ENCODE results near the gene ADGRG4. TPM values are rescaled to one million over a fixed set of nuclear protein-coding genes. Genes with fewer than 3 reads are reported as not detected.

Gene ADGRG4
- polyA plus RNA-seq, 1 experiment = not detected

GRCh38 chrX:136453771-136454170 lies 153.0 kb downstream of the ADGRG4 start:
- POLR2A ChIA-PET = no interaction called here
- no peaks in the 10 kb centered on the region for H3K9me3 ChIP-seq (ENCODE audit: control insufficient read depth, insufficient read depth, low read length)
- DNase-seq (ENCODE audit: low read depth, low spot score) = no peak
- H3K4me3 ChIP-seq (ENCODE audit: low read depth, low read length) = no peak overlapping the region
- CTCF ChIA-PET = no interaction called here
- H3K27ac ChIP-seq (ENCODE audit: low read depth, low read length) = no peak overlapping the region
- H3K27me3 ChIP-seq (ENCODE audit: control insufficient read depth, insufficient read depth, low read length) = no peaks in the 10 kb centered on the region
- no peak for TF ChIP-seq CTCF (IDR thresholded peaks at IDR 0.05; ENCODE audit: low read depth, low read length)

GRCh38 chrX:136456133-136456532 lies 155.4 kb downstream of the ADGRG4 start:
- TF ChIP-seq CTCF (IDR thresholded peaks at IDR 0.05; ENCODE audit: low read depth, low read length) = no peak
- Histone ChIP-seq H3K4me3 (ENCODE audit: low read depth, low read length) (no peak overlapping the region), H3K27ac (ENCODE audit: low read depth, low read length) (no peak overlapping the region), H3K27me3 (ENCODE audit: control insufficient read depth, insufficient read depth, low read length) (no peaks in the 10 kb centered on the region), H3K9me3 (ENCODE audit: control insufficient read depth, insufficient read depth, low read length) (no peaks in the 10 kb centered on the region)
- no peak for DNase-seq (ENCODE audit: low read depth, low spot score)
- POLR2A ChIA-PET = no interaction called here
- CTCF ChIA-PET = no interaction called here

- no peak for TF ChIP-seq CTCF (IDR thresholded peaks at IDR 0.05; ENCODE audit: low read depth, low read length)
- Histone ChIP-seq H3K9me3 (ENCODE audit: control insufficient read depth, insufficient read depth, low read length) (no peaks in the 10 kb centered on the region), H3K27me3 (ENCODE audit: control insufficient read depth, insufficient read depth, low read length) (no peaks in the 10 kb centered on the region), H3K27ac (ENCODE audit: low read depth, low read length) (no peak overlapping the region), H3K4me3 (ENCODE audit: low read depth, low read length) (no peak overlapping the region)
- POLR2A ChIA-PET = no interaction called here
- DNase-seq (ENCODE audit: low read depth, low spot score) = no peak
- CTCF ChIA-PET = no interaction called here
Measured at GRCh38 chrX:136457303-136457917, 156.6 kb downstream of the ADGRG4 start.

GRCh38 chrX:136464589-136464988 lies 163.8 kb downstream of the ADGRG4 start:
- TF ChIP-seq CTCF (IDR thresholded peaks at IDR 0.05; ENCODE audit: low read depth, low read length) = no peak
- CTCF ChIA-PET = no interaction called here
- POLR2A ChIA-PET = no interaction called here

More at GRCh38 chrX:136464589-136464988, 163.8 kb downstream of the ADGRG4 start:
- H3K27me3 ChIP-seq (ENCODE audit: control insufficient read depth, insufficient read depth, low read length) = no peaks in the 10 kb centered on the region
- no peak overlapping the region for H3K27ac ChIP-seq (ENCODE audit: low read depth, low read length)
- no peak overlapping the region for H3K4me3 ChIP-seq (ENCODE audit: low read depth, low read length)
- DNase-seq (ENCODE audit: low read depth, low spot score) = no peak
- no peaks in the 10 kb centered on the region for H3K9me3 ChIP-seq (ENCODE audit: control insufficient read depth, insufficient read depth, low read length)

Other genes with a start within 250 kb of the ADGRG4 start
- gene FHL1, start 153.4 kb upstream of the ADGRG4 start, polyA plus RNA-seq (2011; rRNA removed) = 144 and 158 TPM in 2 replicates
- gene MAP7D3, start 49.6 kb upstream of the ADGRG4 start, polyA plus RNA-seq (2011; rRNA removed) = 12.4 and 16.6 TPM in 2 replicates
- gene BRS3, start 187.0 kb downstream of the ADGRG4 start, polyA plus RNA-seq (2011; rRNA removed) = not detected in 2 replicates
- 1.8 and 2.8 TPM in 2 replicates for gene HTATSF1, start 196.6 kb downstream of the ADGRG4 start, polyA plus RNA-seq (2011; rRNA removed)
- gene VGLL1, start 231.3 kb downstream of the ADGRG4 start, polyA plus RNA-seq (2011; rRNA removed) = not detected in 2 replicates

Measured in AG04450 (cell line).